Sigmoid colon (tissue), 4 donors: ENCODE data around the gene QKI.

ENCODE experiments used
- CTCF ChIP-seq, 4 experiments: fragments of 450-650 bp in 3 of 4; fragments of 200-600 bp in 1 of 4; IDR thresholded peaks; one replicate each; pipeline ENCODE4 v1.5.1; 2016 to 2019; ENCODE audit warnings: antibody characterized with exemption in 4 of 4, mild to moderate bottlenecking in 3 of 4, moderate library complexity in 2 of 4
- EP300 ChIP-seq, 4 donors: sonication (generic); formaldehyde crosslinking; IDR thresholded peaks; one replicate each; pipeline ENCODE4 v1.6.1; 2017; ENCODE audit warnings: antibody characterized with exemption in 4 of 4
- POLR2A ChIP-seq, 2 donors: fragments of 450-650 bp; IDR thresholded peaks; one replicate each; pipeline ENCODE4 v1.6.1; 2016; ENCODE audit warnings: antibody characterized with exemption in 2 of 2, mild to moderate bottlenecking in 2 of 2, moderate library complexity in 2 of 2
- POLR2AphosphoS5 ChIP-seq, 4 donors: sonication (generic); formaldehyde crosslinking; IDR thresholded peaks; one replicate each; pipeline ENCODE4 v1.6.1; 2017; ENCODE audit warnings: antibody characterized with exemption in 4 of 4

GRCh38 chr6:163522033-163522432 is 107.5 kb downstream of the QKI start:
- no peak for TF ChIP-seq CTCF (IDR thresholded peaks at IDR 0.05)
- no peak for TF ChIP-seq POLR2A (IDR thresholded peaks at IDR 0.05)
- no peak for TF ChIP-seq POLR2AphosphoS5 (IDR thresholded peaks at IDR 0.05)
- no peak for TF ChIP-seq EP300 (IDR thresholded peaks at IDR 0.05)
